K562 (cell line): ENCODE results near the gene SSH3. TPM values are rescaled to one million over a fixed set of nuclear protein-coding genes. Genes with fewer than 3 reads are reported as not detected.

Source experiments
- BACH1 ChIP-seq: fragments of 200-800 bp; sonication (Bioruptor generic); IDR thresholded peaks from 2 replicates; pipeline ENCODE4 v1.6.1; 2016; ENCODE audit warnings: missing genetic modification characterization, missing compliant biosample characterization
- C11orf30 ChIP-seq: fragments of 450-650 bp; IDR thresholded peaks from 2 replicates; pipeline ENCODE4 v1.6.1; 2016; ENCODE audit warnings: low read depth, mild to moderate bottlenecking
- CCAR2 ChIP-seq: fragments of 200-400 bp; formaldehyde crosslinking; IDR thresholded peaks from 2 replicates; pipeline ENCODE4 v1.6.1; 2017; ENCODE audit warnings: mild to moderate bottlenecking, low read depth, low read length
- EGR1 ChIP-seq: fragments of 450-650 bp; conservative IDR thresholded peaks from 2 replicates; pipeline ENCODE4 v1.6.1; 2017; ENCODE audit warnings: mild to moderate bottlenecking
- ESRRB ChIP-seq: fragments of 250-450 bp; sonication (Bioruptor Pico); IDR thresholded peaks from 2 replicates; pipeline ENCODE4 v1.5.0; 2020; ENCODE audit warnings: mild to moderate bottlenecking, moderate library complexity, borderline replicate concordance
- GABPB1 ChIP-seq: sonication (generic); formaldehyde crosslinking; IDR thresholded peaks from 2 replicates; pipeline ENCODE4 v1.8.0; 2022; ENCODE audit warnings: mild to moderate bottlenecking, missing genetic modification reagents
- KLF13 ChIP-seq: fragments of 450-650 bp; IDR thresholded peaks from 2 replicates; pipeline ENCODE4 v1.6.1; 2016; ENCODE audit warnings: missing genetic modification characterization, low read depth, mild to moderate bottlenecking, missing compliant biosample characterization, moderate library complexity, borderline replicate concordance
- MAX ChIP-seq: sonication (generic); formaldehyde crosslinking; IDR thresholded peaks from 2 replicates; pipeline ENCODE4 v1.9.0; 2022; ENCODE audit warnings: mild to moderate bottlenecking, missing genetic modification reagents
- MEF2A ChIP-seq: IDR thresholded peaks from 2 replicates; pipeline ENCODE4 v1.6.1; 2011; ENCODE audit warnings: low read depth, mild to moderate bottlenecking, low read length, moderate library complexity; ENCODE audit not compliant: control insufficient read depth
- MTA1 ChIP-seq: fragments of 450-650 bp; IDR thresholded peaks from 2 replicates; pipeline ENCODE4 v1.6.1; 2017; ENCODE audit warnings: borderline replicate concordance
- NBN ChIP-seq: fragments of 450-650 bp; IDR thresholded peaks from 2 replicates; pipeline ENCODE4 v1.6.1; 2016; ENCODE audit warnings: low read depth, mild to moderate bottlenecking
- NCOA6 ChIP-seq: fragments of 450-650 bp; IDR thresholded peaks from 2 replicates; pipeline ENCODE4 v1.6.1; 2017; ENCODE audit warnings: mild to moderate bottlenecking
- PTTG1 ChIP-seq: fragments of 450-650 bp; IDR thresholded peaks from 2 replicates; pipeline ENCODE4 v1.6.1; 2016; ENCODE audit warnings: low read depth, mild to moderate bottlenecking, missing genetic modification characterization, missing compliant biosample characterization
- RERE ChIP-seq: sonication (generic); formaldehyde crosslinking; IDR thresholded peaks from 2 replicates; pipeline ENCODE4 v1.8.0; 2023; ENCODE audit warnings: missing genetic modification reagents, mild to moderate bottlenecking, borderline replicate concordance
- SNAPC5 ChIP-seq: fragments of 250-450 bp; sonication (Bioruptor Pico); IDR thresholded peaks from 2 replicates; pipeline ENCODE4 v1.8.0; 2021; ENCODE audit warnings: moderate library complexity, mild to moderate bottlenecking, inconsistent platforms
- TEAD4 ChIP-seq, 2 experiments: sonication (generic) in 1 of 2; formaldehyde crosslinking in 1 of 2; IDR thresholded peaks; 2 replicates each; pipeline versions ENCODE4 v1.6.1 to v1.8.0; 2012 to 2022; ENCODE audit warnings: borderline replicate concordance in 1 of 2, inconsistent platforms in 1 of 2, low read length in 1 of 2, mild to moderate bottlenecking in 1 of 2, missing genetic modification reagents in 1 of 2
- ZBTB12 ChIP-seq: fragments of 250-450 bp; sonication (Bioruptor Pico); IDR thresholded peaks from 2 replicates; pipeline ENCODE4 v1.4.0; 2020
- ZKSCAN1 ChIP-seq: fragments of 150-350 bp; IDR thresholded peaks from 2 replicates; pipeline ENCODE4 v1.6.1; 2016; ENCODE audit warnings: low read depth, low read length
- ZNF384 ChIP-seq: IDR thresholded peaks from 2 replicates; pipeline ENCODE4 v1.6.1; 2012; ENCODE audit warnings: low read depth, low read length, improper control_type of control experiment
- polyA plus RNA-seq, 8 experiments: library from polyadenylated mRNA; depleted of rRNA in 4 of 8; stranded (reverse) in 5 of 8; unstranded in 3 of 8; fragments of >200 nt; fragmentation: Nextera tagmentation in 2 of 8; fragmentation: Illumina TruSeq in 1 of 8; extraction: Ambion mirVana in 2 of 8; extraction: Trizol in 1 of 8; gene quantifications; 2 replicates each; pipeline versions ENCODE4 v1.2.1 to v1.2.3, GENCODE V29; 2011 to 2014; ENCODE audit warnings: inconsistent platforms in 1 of 8, missing spikeins in 1 of 8
- total RNA-seq, 7 experiments: library from RNA; depleted of rRNA in 6 of 7; stranded (reverse); fragments of >200 nt in 6 of 7; fragmentation: Illumina TruSeq in 2 of 7; extraction: Trizol in 2 of 7; gene quantifications; 2 replicates each; pipeline versions ENCODE4 v1.2.1 to v1.2.3, GENCODE V29; 2011 to 2021; ENCODE audit warnings: low replicate concordance in 1 of 7
- TF ChIP-seq, protein P1 (sequence below): sonication (generic); formaldehyde crosslinking; IDR thresholded peaks from 2 replicates; pipeline ENCODE4 v1.9.0; 2022; ENCODE audit warnings: mild to moderate bottlenecking, missing genetic modification reagents

Gene SSH3
- total and polyA plus RNA-seq, 9 of the 15 experiments (the other 6 are each of a cell fraction or from before 2014, with no cell fraction given) = 0.07 to 1.0 (median 0.24) TPM; not detected in 3

DNA sequence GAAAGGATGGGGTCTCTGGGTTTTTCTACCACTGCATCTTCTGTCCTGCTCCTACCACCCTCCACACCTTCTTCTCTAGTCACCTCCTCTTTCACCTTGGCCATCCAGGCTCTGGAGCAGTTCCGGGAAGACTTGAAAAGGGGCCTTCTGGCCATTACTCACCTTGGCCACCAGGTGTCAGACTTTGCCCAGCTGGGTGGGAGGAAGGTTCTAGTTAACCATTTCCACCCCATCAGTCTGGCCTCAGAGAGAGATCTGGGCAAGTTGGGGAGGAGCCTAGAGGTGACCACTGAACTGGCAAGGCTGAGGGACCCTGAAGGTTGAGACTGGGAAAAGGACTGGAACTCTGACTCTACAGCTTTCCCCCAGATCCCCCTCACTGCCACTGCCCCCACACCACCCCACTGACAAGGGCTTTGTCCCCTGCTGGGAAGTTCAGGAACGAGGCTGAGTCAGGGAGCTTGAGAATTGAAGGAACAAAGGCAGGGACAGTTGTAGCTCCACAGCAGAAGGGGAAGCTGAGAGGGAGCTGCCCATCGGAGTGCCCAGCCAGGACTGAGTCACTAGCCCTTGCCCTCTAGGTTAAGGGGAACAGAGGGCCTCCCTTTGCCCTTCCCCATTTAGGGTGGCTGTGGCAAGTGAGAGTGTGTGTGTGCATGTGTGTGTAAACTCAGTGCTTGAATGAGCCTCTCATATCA lies 53.7 kb downstream of the SSH3 start (continued):
- peak; percentile 41; the same call in 1 of the 2 replicates for TF ChIP-seq KLF13 (tag)
- TF ChIP-seq EGR1 = peak; percentile 53; the same call in 1 of the 2 replicates
- TF ChIP-seq ZKSCAN1 = no peak
- TF ChIP-seq, protein P1, sequence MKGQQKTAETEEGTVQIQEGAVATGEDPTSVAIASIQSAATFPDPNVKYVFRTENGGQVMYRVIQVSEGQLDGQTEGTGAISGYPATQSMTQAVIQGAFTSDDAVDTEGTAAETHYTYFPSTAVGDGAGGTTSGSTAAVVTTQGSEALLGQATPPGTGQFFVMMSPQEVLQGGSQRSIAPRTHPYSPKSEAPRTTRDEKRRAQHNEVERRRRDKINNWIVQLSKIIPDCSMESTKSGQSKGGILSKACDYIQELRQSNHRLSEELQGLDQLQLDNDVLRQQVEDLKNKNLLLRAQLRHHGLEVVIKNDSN (CRISPR knock-in tag) = no peak
- TF ChIP-seq ZNF384 = 0 out of 2 replicates have a peak, but pooled peaks have one; percentile 31
- TF ChIP-seq NBN = peak; percentile 46; the same call in 1 of the 2 replicates
- no peak for TF ChIP-seq MAX (CRISPR knock-in tag)
- TF ChIP-seq NCOA6 = no peak
- TF ChIP-seq SNAPC5 (CRISPR knock-in tag) = no peak
- 0 out of 2 replicates have a peak, but pooled peaks have one; percentile 43 for TF ChIP-seq GABPB1 (CRISPR knock-in tag)
- peak; percentile 76; the same call in 1 of the 2 replicates for TF ChIP-seq MTA1
- 0 out of 2 replicates have a peak, but pooled peaks have one; percentile 18 for TF ChIP-seq TEAD4 (IDR thresholded peaks at IDR 0.05; ENCODE audit: low read length)
- 0 out of 2 replicates have a peak, but pooled peaks have one; percentile 58 for TF ChIP-seq TEAD4 (CRISPR knock-in tag; IDR thresholded peaks at IDR 0.05; ENCODE audit: borderline replicate concordance)
- TF ChIP-seq C11orf30 = no peak
- TF ChIP-seq ZBTB12 = no peak
- no peak for TF ChIP-seq ESRRB
- TF ChIP-seq PTTG1 (tag) = no peak
- TF ChIP-seq RERE (CRISPR knock-in tag) = no peak
- no peak for TF ChIP-seq MEF2A
- no peak for TF ChIP-seq BACH1
- no peak for TF ChIP-seq CCAR2
